Middle frontal gyrus (tissue), 1 donor: ENCODE results near the gene ASPG.

ENCODE experiments used
- DNase-seq: peaks from one replicate; pipeline ENCODE4 v3.0.0-alpha.2; 2015; ENCODE audit warnings: low spot score; ENCODE audit errors: extremely low spot score

Gene ASPG

DNA sequence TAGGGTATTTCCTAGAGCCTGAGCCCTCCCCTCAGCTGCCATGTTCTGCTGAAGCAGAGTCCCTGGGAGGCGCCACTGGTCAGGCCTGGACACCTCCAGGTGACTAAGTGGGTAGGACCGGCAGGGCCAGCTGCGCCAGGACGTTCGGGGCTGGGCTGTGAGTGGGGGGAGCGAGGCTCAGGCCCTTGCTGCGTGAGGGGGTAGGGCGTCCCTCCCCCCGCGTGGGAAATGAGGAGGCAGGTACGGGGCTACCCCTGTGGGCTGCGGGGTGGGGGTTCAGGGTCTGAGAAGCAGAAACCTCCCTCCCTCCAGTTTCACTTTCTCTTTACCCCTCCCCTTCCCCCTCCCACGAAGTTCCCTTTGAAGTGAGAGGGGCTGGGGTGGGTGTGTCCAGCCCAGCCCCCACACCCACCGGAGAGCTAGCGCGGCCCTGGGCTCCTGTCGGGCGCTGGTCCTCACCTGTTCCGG lies 30.8 kb downstream of the ASPG start:
- DNase-seq = no peak

DNA sequence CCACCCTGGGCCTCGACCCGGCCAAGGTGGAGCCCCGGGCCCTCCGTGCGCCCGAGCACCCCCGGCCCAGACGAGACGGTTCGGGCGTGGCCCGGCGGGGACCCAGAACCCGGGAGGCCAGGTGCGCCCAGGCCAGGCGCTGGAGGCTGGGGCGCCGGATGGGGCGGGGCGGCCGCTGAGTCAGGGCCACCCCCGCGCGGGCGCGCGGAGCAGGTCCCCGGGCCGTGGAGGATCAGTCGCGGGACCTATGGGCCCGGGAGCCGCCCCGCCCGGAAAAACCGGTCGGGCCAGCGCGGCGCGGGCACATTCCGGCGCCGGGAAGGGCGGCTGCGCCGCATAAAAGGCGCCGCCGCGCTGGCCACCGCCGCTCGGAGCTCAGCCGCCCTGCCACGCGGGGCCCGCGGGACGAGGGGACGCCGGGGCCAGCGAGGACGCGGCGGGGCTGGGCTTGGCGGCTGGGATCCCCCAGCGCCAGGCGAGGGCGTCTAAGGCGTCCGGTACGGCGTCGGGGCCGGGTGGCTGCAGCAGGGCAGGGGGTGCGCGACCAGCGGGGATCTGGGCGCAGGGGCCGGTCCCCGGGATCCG lies 31.3 kb downstream of the ASPG start:
- no peak for DNase-seq

DNA sequence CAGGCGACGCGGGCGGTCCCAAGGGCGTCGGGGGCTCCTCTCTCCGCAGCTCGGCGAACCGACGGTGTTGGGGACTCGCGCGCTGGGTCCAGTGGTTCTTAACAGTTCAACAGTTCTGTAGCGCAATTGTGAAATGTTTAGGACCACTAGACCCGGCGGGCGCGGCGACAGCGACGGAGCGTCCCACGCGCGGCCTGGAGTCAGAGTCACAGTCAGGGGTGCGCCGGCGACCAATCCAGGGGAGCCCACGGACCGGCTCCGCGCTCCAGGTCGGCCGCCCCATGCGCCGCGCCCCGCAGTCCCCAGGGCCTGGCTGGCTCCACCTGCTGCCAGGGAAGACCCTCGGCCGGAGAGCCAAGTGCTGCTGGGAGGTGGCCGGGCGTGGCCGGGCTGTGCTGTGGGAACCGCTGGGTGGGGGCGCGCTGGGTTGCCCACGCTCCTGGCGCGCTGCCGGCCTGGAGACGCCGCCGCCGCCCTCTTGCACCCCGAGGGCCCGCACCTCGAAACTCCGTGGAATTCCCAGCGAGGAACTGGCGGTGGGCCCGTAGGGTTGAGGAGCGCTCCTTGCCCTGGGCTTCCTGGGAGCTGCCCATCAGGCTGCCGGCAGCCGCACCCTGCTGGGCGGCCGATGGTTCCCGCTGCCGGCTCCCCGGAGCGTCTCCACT lies 32.0 kb downstream of the ASPG start:
- DNase-seq = no peak

DNA sequence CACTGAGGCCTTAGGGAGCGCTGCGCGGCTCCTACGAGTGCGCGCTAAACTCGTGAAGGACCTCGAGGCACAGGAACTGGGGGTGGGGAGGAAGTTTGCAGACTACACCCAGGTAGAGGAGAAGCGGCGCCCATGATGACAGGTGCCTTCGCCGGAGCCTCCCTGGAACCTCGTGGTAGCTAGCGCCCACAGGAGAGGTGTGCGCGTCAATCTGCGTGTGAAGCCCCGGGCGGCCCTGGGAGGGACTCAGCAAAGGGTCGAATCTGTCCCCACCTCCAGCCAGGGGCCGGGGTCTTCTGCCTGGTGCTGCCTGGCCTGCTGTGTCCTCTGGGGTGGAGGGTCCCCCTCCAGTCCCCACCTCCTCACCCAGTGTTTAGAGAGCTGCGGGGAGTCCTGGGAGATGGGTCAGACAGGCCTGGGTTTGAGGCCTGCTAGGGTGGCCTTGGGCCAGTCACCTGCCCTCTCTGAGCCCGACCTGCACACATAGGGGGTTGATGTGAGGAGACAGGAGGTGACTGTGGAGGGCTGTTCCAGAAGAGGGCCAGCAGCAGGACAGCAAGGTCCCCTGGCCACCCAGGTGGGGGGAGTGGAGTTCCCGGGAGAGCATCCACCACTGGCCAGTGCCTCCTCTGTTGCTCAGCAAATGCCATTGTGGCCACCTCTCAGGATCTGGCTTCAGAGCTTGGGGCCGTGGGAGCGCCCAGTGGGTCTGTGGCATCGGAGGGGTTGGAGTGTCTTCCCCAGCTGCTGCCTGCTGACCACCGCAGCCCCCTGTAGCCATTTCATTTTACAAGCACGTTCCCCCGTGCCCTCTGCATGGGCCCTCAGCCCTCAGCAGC lies 32.7 kb downstream of the ASPG start:
- no peak for DNase-seq

DNA sequence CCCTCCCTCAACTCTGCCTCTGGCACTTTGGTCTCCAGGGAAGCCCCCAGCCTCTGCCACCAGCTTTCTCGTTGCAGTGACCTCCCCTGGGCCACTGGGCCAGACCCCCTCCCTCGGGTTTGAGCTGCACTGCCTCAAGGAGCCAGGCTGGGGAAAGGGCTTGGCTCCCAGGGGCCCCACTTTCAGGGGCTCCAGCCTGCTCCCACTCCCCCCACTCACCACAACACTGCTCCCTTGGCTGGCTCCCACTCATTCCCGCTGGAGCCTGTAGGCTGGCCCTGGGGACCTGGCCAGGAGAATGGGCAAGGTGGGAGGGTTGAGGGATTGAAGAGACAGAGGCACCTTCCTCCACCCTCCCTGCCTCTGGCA lies 33.6 kb downstream of the ASPG start:
- no peak for DNase-seq

DNA sequence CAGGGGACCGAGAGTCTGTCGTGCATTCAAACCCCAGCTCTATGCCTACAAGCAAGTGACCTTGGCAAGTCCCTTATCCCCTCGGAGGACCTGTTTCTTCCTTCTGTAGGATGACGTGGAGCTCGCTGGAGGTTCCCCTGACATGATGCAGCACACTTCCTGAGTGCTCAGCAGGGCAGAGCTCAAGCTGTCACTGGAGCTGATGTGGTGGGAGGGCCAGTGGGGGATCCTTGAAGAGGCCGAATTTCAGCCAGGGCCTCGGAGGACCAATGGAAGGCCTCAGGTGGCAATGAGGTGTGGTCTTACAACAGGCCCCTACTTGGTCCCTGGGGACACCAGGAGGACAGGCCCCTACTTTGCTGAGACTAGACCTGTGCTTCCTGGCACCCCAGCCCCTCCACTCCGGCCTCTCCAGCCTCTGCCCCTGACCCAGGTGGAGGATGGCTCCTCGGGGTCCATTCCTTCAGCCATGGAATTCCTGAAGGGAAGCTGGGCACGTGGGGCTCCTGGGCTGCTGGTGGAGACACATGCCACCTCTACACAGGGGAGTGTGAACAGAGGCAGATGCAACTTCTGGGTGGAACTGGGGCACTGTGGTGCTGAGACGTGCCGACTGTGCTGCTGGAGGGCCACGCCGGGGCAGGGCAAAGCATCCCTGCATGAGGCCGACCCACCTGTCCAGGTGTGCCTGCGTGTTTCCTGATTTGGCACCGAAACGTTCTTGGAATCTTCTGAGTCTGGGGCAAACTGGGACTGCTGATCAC lies 34.2 kb downstream of the ASPG start:
- no peak for DNase-seq

DNA sequence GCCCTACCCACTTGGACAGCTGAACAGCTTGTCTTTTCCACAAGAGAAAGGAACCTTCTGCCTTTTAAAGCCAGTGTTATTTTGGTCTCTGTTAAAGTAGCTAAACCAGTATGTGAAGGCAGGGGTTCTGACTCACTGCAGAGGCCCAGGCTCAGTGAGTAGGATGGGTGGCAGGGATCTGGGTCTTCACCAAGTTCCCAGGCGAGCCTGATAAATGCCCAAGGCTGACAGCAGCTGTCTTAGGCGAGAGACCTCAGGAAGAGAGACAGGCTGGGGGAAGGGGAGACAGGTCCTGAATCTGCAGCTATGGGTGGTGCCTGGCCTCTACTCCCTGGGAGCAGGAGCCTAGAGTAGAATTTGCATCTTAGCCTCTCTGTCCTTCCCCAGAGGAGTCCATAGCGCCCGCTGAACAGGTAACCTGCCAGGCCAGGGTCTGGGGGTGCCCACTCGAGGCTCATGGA lies 34.8 kb downstream of the ASPG start:
- DNase-seq = peak; percentile 26

DNA sequence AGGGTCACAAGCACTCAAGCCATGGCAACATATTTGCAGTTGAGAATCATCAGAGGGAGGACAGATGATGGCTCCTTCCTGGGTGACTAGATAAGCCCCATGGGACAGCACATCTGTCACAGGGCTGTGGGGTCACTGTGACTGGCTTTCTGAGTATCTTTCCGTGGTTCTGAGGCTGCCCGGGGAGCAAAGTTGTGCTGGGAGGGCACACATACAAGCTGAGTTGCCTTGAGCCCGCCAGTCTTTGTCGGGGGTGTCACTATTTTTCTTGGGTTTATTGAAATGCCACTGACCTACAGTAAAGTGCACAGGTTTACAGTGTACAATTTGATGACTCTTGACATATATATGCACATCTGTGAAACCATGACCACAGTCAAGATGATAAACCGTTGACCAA lies 35.6 kb downstream of the ASPG start:
- no peak for DNase-seq

DNA sequence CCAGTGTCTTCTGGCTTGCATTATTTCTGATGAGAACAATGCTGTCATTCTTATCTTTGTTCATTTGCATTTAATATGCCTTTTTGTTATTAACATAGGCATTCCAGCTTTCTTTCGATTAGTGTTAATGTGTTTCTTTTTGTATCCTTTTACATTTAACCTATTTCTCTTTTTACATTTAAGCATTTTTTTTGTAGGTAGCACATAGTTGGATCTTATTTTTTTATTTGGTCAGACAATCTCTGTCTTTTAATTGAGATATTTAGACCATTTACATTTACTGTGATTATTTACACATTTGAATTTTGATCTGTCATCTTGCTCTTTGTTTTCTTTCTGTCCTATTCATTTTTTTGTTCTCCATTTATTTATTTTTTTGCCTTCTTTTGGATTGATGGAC lies 38.4 kb downstream of the ASPG start:
- no peak for DNase-seq

DNA sequence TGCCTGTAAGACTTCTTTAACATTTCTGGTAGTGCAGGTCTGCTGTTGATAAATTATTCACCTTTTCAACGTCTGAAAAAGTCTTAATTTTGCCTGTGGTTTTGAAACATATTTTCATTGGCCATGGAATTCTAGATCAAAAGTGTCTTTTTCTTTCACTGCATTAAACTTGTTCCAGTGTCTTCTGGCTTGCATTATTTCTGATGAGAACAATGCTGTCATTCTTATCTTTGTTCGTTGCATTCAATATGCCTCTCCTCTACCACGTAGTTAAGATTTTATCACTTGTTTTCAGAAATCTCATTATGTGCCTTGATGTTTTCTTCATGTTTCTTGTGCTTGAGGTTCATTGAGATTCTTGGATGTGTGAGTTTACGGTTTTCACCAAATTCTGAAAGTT lies 39.5 kb downstream of the ASPG start:
- no peak for DNase-seq

DNA sequence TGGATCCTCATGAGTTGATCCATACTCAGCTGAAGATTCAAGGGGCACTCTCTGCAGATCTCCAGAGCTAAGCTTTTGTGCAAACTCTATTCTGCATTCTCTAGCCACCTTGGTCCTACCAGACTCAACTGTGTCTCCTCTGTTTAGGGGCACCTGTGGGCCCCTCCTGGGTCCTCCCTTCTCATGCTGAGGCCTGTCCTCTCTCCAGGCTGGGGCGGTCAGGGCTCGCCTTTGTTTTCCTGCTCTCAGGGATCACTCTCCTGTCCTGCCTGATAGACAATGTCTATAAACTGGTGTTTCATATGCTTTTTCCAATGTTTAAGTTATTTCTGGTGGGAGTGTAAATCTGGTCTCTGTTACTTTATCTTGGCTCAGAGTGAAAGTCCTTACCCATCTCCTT lies 41.3 kb downstream of the ASPG start:
- DNase-seq = no peak

DNA sequence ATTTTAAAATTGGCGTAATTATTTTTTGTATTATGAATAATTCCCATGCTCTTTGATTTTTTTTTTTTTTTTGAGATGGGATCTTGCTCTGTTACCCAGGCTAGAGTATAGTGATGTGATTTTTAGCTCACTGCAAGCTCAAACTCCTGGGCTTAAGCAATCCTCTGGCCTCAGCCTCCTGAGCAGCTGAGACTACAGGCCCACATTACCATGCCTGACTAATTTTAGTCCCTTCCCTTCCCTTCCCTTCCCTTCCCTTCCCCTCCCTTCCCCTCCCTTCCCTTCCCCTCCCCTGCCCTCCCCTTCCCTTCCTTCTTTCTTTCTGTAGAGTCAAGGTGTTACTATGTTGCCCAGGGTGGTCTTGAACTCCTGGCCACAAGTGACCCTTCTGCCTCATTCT lies 43.5 kb downstream of the ASPG start:
- DNase-seq = no peak

DNA sequence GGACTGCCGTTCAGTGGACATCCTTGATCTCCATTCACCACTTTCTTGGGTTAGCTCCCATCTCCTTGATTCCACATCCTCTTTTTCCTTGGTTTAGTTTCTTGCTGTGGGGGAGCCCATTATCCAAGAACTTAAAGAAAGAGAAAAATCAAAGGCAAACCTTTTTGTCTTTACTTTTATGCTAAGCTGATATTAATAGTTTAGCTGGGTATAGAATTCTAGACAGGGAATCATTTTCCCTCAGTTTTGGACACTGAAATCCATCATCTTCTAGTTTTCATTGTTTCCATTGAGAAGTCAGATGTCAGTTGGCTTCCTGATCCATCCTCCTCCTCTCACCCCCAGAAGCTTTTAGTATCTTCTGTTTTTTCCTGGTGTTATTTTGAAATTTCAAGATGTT lies 44.1 kb downstream of the ASPG start:
- DNase-seq = no peak

DNA sequence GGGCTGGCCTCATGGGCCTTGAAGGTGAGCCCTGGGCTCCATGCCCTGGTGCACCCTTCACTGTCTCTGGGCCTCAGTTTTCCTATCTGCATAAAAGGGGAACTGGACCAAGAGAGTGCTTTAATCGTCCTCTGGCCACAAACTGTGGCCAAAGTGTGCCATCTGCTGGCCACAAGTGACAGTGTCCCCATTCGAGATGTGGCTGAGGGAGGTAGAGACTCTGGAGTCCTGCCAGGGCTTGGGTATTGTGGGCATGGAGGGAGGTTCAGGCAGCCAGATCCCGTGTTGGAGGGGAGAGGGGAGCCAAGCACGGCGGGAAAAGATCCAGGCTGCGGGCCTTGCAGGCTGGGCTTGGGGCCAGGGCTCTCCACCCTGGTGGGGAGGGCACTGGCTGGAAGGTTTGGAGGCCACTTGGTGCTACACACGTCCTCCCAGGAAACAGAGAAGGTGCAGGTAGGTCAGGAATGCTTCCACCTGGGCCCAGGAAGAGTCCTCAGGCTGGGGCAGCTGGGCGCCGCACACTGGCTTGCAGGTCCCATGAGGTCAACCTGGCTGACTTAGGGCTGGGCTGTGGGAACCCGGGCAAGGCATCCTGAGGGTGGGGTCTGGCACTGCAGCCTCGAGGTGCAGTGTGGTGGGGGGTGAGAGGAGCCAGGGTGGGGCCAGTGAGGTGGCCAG lies 45.6 kb downstream of the ASPG start:
- peak; percentile 43 for DNase-seq

DNA sequence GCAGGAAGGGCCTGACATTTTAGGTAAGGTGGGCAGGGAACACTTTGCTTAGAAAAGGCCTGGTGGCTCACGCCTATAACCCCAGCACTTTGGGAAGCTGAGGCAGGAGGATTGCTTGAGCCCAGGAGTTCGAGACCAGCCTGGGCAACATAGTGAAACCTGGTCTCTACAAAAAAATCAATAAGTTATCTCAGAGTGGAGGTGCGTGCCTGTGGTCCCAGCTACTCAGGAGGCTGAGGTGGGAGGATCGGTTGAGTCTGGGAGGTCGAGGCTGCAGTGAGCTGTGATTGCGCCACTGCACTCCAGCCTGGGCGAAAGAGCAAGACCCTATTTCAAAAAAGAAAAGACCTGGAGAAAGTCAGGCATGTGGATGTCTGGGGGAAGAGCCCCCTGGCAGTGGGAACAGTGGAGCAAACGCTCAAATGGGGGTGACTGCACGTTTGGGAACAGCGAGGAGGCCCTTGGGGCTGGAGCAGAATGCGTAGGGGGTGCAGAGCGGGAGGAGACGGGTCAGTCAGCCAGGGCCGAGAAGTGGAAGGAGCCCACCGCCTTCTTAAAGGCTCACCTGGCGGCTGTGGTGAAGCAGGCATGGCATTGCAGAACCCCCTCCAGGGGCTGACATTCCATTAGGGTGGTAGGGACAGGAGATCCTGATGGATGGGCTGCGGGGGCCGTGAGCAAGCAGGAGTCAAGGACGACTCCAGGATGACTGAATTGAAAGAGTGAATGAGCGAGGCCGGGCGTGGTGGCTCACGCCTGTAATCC lies 46.6 kb downstream of the ASPG start:
- DNase-seq = no peak

DNA sequence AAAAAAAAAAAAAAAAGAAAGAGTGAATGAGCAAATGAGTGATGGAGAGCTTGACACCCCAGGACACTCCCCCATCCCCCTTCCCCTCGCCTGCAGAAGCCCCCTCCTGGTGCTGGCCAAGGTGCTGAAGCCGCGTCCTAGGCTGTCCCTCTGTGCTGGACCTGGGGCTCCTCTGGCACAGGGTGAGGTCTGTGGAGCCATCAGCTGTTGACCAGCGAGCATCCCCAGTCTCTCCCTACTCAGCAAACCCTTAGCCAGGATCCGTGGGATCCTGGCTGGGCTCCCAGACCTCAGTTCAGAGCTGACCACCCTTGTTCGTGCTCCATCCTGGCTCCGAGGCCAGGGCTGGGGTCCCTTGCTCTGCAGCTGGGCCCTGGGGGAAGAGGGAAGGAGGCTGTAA lies 47.5 kb downstream of the ASPG start:
- DNase-seq = no peak

DNA sequence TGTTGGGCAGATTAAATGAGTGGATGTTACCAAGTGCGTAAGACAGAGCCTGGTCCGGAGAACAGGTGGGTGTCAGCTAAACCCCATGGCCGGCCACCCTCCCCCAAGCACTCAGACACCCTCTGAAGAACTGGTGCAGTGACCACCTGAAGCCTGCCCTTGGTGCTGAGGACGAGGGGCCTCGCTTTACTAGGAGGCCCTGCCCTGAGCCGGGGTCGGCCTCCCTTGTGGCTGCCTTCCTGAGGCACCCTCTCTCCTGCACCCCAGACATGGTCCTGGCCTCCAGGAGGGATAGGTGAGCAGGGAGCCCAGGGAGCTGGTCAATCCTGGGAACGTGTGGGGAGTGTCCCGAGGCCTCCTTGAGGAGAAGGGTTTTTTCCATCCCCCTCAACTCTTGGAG lies 48.0 kb downstream of the ASPG start:
- DNase-seq = no peak

DNA sequence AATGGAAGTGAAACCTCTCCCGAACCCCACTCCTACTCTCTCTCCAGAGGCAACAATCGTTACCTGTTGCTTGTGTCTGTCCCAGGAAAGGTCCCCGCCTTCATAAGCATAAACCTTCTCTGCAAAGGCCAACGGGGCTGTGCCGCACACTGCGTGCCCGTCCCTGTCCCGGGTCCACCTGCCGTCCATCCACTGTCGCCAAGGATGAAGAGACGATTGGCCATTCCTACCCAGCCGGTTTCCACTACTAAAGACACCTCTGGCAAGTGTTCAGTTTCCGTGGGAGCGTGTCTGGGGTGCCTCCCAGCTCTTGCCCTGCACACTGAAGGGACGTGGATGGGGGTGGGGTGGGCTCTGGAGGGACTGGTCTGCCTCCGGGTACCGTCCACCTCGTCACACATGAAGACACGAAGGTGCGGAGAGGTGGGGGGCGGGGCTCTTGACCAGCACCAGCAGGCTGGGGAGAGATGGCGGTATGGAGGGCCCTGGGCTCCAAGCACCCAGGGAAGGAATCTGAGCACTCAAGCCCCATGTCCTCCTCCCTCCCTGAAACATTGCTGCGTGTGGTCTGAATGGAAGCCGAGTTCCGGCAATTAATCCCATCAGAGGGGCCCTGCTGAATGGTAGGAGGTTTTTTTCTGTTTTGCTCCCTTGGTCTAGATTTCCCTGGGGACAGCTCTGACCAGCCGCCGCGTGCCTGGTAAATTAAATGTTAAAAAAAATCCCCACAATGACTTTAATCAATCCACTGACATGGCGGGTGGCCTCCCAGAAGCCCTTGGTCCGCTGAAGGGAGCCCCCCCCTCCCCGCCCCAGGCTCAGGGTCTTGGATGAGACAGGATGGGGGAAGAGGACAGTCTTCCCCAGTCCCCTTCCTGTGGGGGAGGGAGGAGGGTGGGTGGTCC lies 48.8 kb downstream of the ASPG start:
- no peak for DNase-seq

DNA sequence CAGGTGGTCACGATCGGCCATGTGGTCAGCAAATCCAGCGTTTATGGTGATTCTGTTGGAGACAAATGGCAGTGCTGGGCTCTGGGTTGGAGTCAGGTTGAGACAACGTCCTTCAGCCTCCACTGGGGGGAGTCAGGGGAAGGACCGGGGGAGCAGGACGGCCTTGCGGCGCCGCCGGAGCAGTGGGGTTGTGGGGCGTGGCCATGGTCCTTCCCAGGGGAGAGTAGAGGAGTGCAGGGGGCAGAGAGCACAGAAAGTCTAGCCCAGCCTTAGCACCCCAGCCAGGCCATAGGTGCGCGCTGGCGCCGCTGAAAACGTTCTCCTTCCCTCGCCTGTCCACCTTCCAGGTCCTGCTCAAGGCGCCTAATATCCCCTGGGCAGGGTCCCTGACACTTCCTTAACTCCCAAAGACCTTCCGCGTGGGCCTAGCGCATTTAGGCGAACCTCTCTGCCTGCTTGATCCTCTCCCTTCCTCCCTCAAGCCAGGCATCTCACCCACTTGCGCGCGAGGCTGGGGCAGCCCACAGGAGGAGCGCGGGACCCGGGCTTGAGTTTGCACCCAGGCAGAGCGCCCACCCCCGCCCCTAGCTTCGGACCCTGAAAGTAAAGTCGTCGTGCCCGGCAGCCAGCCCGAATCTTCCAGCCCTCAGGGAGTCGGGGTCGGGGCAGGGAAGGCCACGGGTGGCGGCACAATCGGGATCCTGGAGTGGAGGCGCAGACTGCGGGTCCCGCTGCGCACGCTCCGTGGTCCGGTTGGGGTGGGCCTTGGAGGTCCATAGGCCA lies 49.8 kb downstream of the ASPG start:
- no peak for DNase-seq
